Putamen (tissue), 1 donor: ENCODE data around the gene HIKESHI.
"Not testable (repeated sequence)": the region's sequence is repeated elsewhere in the genome, so short reads cannot be mapped to it uniquely, and the experiment has no call there.

Experiments used
- DNase-seq: peaks from one replicate; pipeline ENCODE4 v3.0.0-alpha.2; 2016; ENCODE audit warnings: low spot score

Gene HIKESHI

DNA sequence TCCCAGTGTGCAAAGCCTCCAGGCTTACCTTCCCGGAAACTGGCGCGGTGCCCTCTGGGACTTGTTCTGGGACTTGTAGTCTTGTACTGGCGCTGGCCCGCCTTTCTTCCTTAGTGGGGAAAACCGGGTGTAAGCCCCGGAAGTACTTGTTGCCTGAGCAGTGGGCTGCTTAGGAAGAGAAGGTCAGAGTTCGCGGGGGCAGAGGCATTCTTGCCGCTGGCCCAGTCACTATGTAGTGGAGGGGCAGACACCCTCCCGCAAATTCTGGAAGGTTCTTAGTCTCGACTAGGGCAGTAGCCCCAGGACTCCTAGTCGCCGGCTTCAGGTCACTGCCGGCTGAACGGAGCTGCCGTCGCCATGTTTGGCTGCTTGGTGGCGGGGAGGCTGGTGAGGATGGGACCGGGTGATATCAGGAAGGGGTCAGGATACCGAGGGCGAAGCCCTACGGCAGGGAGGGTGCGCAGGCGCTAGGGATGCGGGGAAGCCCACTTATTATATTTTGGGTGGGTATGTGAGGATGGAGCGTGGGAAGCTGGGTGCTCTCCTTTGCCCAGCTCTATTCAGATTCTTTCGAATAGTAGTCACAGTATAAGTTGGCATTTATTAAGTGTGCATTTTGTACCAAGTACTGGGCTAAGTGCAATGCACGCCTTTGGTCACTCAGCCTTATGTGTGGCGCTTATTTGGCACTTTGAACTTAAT, at the start of gene HIKESHI:
TSS of gene HIKESHI (plus strand) at position 149 of the 702 bp plus-strand sequence. CDS start at position 358, 209 bp downstream.
- DNase-seq = peak; percentile 100

- no peak for DNase-seq
Measured at GRCh38 chr11:86255896-86256295, 46.1 kb upstream of the HIKESHI start.

DNA sequence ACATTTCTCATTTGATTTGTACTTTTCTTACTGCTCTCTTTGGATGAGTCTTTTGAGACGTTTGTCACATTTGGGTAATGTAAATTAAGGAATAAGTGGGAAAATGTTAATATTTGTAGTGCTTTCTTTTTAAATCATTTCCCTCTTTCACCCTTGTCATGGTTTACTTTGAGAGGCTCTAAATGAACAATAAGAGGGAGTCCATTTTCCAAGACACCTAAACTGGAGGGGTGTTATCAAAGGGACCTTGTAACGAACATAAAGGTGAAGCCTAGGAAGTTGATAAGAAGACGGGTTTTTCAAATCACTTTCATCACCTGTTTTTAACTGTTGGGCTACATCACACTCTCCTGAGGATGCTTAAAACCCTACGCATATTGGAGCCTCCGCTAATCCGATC, 45.4 kb upstream of the HIKESHI start:
- DNase-seq = no peak

- DNase-seq = no peak
Measured at GRCh38 chr11:86257446-86257845, 44.6 kb upstream of the HIKESHI start.

- no peak for DNase-seq
Measured at GRCh38 chr11:86259730-86260129, 42.3 kb upstream of the HIKESHI start.

DNA sequence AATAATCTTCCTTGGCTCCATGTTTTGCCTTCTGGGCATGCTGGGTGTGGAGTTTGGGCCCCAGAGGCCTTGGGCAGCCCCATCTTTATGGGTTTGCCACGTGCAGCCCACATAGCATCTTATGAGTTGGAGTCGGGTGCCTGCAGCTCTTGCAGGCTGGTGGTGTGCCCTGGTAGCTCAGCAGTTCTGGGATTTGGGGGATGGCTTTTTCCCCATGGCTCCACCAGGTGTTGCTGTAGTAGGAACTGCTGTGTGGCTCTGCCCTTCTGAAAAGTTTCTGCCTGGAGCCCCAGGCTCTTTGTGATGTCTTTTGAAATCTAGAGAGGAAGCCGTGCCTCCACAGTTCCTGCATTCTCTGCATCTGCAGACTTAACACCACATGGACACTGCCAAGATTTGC, 40.7 kb upstream of the HIKESHI start:
- no peak for DNase-seq

GRCh38 chr11:86262387-86262786, 39.7 kb upstream of the HIKESHI start:
- DNase-seq = no peak

DNA sequence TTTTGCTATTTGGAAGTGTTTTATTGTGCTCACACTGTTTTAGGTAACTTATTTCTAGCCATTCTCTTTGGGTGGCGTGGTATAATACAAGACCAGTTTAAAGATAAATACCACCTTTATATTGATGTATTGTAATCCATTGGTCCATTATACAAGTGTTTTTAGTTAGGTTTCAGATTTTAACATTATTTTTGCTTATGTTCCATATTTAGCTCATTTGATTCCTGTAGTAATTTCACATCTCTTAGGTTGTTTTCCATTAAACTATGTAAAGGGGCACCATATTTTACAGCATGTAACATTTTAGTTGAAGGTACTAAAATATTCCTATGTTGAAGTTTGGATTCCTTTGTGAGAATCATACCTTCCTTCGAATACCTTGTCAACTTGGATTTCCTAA, 37.4 kb upstream of the HIKESHI start:
- DNase-seq = no peak

DNA sequence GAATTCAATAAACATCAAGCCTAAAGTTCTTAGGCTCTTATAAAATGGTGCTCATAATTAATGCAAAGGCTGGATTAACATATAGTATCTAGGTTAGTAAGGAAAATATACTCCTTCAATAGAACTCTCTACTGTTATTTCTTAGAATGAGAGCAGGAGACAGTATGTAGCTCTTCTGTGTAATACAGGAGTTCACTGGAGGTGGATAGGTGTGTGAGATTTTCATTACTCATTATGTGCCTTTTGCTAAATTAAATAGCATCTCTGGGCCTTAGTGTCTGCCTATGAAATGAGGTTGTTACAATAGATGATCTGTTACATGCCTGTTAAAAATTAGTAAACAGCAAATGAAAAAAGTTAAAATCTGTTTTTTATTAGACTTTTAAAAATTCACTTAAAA, 36.8 kb upstream of the HIKESHI start:
- no peak for DNase-seq

DNA sequence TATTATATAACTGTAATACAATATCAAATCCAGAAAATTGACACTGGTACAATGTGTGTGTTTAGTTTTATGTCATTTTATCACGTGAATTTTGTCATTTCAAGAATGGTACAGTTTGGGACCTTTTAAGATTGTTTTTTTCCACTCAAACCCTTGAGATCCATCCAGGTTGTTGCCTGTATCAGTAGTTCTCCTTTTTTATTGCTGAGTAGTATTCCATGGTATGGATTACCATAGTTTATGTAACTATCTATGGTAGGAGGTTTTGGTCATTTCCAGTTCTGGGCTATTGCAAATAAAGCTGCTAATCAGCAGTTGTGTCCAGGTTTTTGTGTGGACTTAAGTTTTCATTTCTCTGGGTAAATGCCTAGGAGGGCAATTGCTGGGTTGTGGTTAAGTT, 32.4 kb upstream of the HIKESHI start:
- DNase-seq = no peak

- no peak for DNase-seq
Measured at GRCh38 chr11:86274503-86274902, 27.5 kb upstream of the HIKESHI start.

DNA sequence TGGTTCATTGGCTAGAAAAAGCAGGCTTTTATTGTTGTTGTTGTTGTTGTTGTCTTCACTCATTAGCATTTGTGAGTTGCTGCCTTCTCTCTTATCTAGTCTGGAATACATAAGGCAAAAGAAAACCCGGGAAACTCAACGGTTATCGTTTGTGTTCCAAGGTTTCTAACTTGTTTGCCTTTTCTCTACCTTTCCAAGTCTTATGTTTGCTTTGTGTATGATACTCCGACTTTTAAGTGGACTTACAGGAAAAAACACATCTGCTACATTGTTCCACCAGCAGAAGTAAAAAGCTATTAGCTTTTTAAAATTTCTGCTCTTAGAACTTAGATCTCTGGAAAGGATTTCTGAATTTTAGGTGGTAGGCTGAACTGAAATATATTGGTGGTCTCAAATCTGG, 27.0 kb upstream of the HIKESHI start:
- DNase-seq = no peak

GRCh38 chr11:86275493-86276370, 26.3 kb upstream of the HIKESHI start:
- no peak for DNase-seq

DNA sequence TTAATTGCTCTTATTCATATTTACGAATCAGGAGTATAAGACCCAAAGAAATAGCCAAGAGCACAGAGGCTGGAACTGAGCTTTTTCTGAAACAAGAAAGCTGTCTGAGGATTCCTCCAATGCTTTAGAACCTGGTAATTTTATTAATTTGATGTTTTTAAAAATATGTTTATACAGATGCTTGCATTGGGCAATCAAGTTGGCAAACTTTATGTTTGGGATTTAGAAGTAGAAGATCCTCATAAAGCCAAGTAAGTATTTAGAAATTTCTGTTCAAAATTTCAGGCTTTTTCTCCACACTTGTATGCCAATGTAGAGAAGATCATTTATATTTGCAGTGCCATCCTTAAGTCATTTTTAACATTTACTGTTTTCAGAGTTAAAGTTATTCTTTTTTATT, 24.3 kb upstream of the HIKESHI start:
- DNase-seq = no peak

- DNase-seq = no peak
Measured at GRCh38 chr11:86278226-86278625, 23.8 kb upstream of the HIKESHI start.

GRCh38 chr11:86279747-86280146, 22.3 kb upstream of the HIKESHI start:
- DNase-seq = no peak

DNA sequence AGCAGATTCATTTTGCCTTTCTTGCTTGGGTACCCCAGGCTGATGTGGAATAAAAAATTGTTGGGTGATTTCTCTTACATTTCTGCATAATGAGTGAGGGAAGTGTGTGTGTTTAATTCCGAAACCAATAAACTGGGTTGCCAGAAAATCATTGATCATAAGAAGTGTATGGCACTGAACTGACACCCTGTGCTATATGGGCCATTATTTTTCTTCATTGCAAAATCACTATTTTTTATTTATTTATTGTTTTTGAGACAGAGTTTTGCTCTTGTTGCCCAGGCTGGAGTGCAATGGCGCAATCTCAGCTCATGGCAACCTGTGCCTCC, 14.6 kb upstream of the HIKESHI start:
- DNase-seq = no peak

DNA sequence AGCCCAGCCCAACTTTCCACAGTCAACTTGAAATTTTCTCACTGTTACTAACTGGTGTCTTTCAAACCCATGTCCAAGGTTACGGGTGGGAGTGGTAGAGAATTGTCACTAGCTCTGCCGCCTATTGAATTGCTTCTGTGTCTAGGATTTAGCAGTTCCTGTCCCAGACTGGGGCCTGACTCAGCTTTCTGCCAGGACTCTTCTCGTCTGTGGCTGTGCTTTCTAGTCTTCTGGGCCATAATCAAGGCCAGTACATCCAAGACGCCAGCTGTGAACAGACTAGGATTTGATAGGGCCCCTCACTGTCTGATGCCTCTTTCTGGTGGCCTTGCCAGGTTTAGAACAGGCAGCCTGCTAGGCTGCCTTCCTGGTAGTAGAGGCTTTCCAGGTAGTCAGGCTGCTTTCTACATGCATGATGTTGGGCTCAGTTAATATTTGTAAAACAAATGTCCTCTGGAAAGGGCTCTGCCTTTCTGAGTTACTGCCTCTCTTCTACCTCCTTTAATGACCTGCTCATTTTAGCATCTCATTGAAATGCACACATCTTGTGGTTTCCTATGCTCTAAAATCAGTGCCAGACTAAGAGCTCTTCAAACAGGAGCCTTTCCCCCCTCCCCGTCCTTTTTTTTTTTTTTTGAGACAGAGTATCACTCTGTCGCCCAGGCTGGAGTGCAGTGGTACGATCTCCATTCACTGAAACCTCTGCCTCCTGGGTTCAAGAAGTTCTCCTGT, 13.1 kb upstream of the HIKESHI start:
- no peak for DNase-seq

- not testable (repeated sequence) for DNase-seq
Measured at GRCh38 chr11:86289508-86290280, 12.3 kb upstream of the HIKESHI start.

DNA sequence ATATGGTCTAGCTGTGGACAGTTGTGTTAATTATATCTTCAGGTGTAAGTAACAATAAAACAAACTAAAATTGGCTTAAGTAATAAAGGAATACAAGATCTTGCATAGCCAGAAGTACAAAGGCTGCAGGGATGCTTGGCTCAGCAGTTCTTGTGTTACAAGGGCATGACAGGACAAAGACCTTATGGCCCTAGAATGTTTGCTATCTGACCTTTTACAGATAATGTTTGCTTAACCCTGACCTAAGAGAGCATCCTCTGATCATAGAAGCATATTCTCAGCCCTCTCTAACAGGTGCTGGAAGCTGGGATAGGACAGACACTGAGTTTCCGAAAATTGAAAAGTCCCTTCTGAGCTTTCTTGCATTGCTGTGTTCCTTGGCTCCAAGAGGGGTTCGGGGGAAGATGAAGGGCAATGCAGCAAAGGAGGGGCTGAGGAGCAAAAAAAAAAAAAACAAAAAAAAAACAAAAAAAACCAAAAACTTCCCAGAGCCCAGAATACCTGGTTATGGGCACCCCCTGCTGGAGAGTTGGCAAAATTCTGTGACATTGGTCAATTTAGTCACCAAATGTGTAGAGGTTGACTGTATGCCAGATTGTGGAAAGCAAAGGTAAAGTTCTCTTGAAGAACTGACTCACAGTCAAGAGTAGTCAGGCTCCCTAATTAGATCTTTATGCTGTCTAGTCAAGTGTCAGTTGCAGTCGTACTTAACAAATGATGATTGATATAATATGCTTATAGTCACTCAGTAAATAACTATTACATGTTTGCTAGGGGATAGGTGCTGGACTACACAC, 10.4 kb upstream of the HIKESHI start:
- peak; percentile 30 for DNase-seq

GRCh38 chr11:86292912-86293616, 9.0 kb upstream of the HIKESHI start:
- DNase-seq = no peak
